Measurements from ENCODE around the gene IQSEC3.

Gene IQSEC3

DNA sequence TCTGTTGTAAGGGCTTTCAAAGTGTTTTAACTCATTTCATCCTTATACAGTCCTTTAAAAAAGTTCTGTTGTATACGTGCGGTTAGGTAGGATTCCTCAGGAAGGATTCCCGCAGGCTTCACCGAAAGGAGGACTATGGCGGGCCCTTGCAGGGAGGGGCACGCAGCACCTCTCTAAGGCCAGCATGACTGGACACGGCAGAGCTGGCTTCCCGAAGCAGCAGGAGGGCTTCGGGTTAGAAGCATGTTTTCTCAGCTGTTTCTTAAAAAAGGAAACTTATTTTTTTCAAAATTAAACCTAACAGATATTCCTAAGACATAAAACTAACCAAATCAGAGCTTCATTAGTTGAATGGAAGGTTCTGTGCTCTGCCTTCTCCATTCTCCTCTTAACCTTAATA, 21.3 kb downstream of the IQSEC3 start:
- Histone ChIP-seq H3K4ac (ENCODE audit: low read depth in 1 of 2, low read length in 2 of 2) (no peak overlapping the region), H4K8ac (ENCODE audit: low read length) (no peak overlapping the region)

GRCh38 chr12:89653-90052, 23.1 kb downstream of the IQSEC3 start:
- Histone ChIP-seq H3K9ac (ENCODE audit: low read length) (no peak overlapping the region), H3K79me1 (replicated peaks; ENCODE audit: low read length, poor library complexity, severe bottlenecking) (no peaks in the 10 kb centered on the region), H3K14ac (ENCODE audit: low read length in 2 of 2) (no peak overlapping the region), H3K27ac (ENCODE audit: low read length, poor library complexity, severe bottlenecking) (no peak overlapping the region), H3K4me2 (ENCODE audit: low read length, poor library complexity, severe bottlenecking) (no peak overlapping the region), H2AK5ac (ENCODE audit: low read length, severe bottlenecking) (no peak overlapping the region), H3K18ac (ENCODE audit: low read depth in 1 of 2, low read length in 2 of 2) (no peak overlapping the region), H3K27me3 (ENCODE audit: control insufficient read depth in 1 of 2, insufficient read depth in 1 of 2, low read length in 2 of 2) (peaks cover 0 to 29% of the 10 kb centered on the region in 2 experiments), H3K36me3 (ENCODE audit: control insufficient read depth in 1 of 2, insufficient read depth in 2 of 2, low read depth in 1 of 2, low read length in 2 of 2) (no peaks in the 10 kb centered on the region), H2BK5ac (ENCODE audit: low read depth, low read length, poor library complexity, severe bottlenecking) (no peak overlapping the region), H2BK120ac (ENCODE audit: low read depth, low read length) (no peak overlapping the region), H3K23ac (ENCODE audit: low read length in 2 of 2) (no peak overlapping the region), H3K4me1 (ENCODE audit: control insufficient read depth, insufficient read depth, low read depth, low read length) (peaks cover 12% of the 10 kb centered on the region), H3K9me3 (ENCODE audit: control insufficient read depth, low read length) (peaks cover 15% of the 10 kb centered on the region), H2AFZ (ENCODE audit: low read depth, low read length) (no peak overlapping the region), H2BK12ac (ENCODE audit: low read length in 2 of 2) (no peak overlapping the region), H3K4ac (ENCODE audit: low read depth in 1 of 2, low read length in 2 of 2) (no peak overlapping the region), H3K4me3 (ENCODE audit: insufficient read depth in 1 of 2, low read depth in 1 of 2, low read length in 2 of 2) (no peak overlapping the region), H2BK15ac (ENCODE audit: low read depth, poor library complexity, severe bottlenecking) (no peak overlapping the region), H4K8ac (ENCODE audit: low read length) (no peak overlapping the region), H4K91ac (ENCODE audit: low read length) (no peak overlapping the region)
- no peak for DNase-seq
- 96% methylated on average over 1 of the region's 2 CpGs for WGBS

More for the DNA sequence above, 21.3 kb downstream of the IQSEC3 start:
- Histone ChIP-seq H3K4me2 (ENCODE audit: low read length, poor library complexity, severe bottlenecking) (peak overlapping the region; percentile 20), H3K4me1 (ENCODE audit: control insufficient read depth, insufficient read depth, low read depth, low read length) (peaks cover 12% of the 10 kb centered on the region), H3K9me3 (ENCODE audit: control insufficient read depth, low read length) (peaks cover 11% of the 10 kb centered on the region), H3K18ac (ENCODE audit: low read depth in 1 of 2, low read length in 2 of 2) (no peak overlapping the region), H2BK5ac (ENCODE audit: low read depth, low read length, poor library complexity, severe bottlenecking) (no peak overlapping the region), H4K91ac (ENCODE audit: low read length) (no peak overlapping the region), H2AK5ac (ENCODE audit: low read length, severe bottlenecking) (no peak overlapping the region), H3K4me3 (ENCODE audit: insufficient read depth in 1 of 2, low read depth in 1 of 2, low read length in 2 of 2) (no peak overlapping the region), H3K36me3 (ENCODE audit: control insufficient read depth in 1 of 2, insufficient read depth in 2 of 2, low read depth in 1 of 2, low read length in 2 of 2) (no peaks in the 10 kb centered on the region), H3K27ac (ENCODE audit: low read length, poor library complexity, severe bottlenecking) (peak overlapping the region; percentile 86), H3K9ac (ENCODE audit: low read length) (no peak overlapping the region), H2AFZ (ENCODE audit: low read depth, low read length) (no peak overlapping the region), H2BK15ac (ENCODE audit: low read depth, poor library complexity, severe bottlenecking) (no peak overlapping the region), H3K27me3 (ENCODE audit: control insufficient read depth in 1 of 2, insufficient read depth in 1 of 2, low read length in 2 of 2) (peaks cover 4 to 38% of the 10 kb centered on the region in 2 experiments), H2BK12ac (ENCODE audit: low read length in 2 of 2) (no peak overlapping the region), H3K79me1 (replicated peaks; ENCODE audit: low read length, poor library complexity, severe bottlenecking) (no peaks in the 10 kb centered on the region), H2BK120ac (ENCODE audit: low read depth, low read length) (no peak overlapping the region), H3K23ac (ENCODE audit: low read length in 2 of 2) (no peak overlapping the region), H3K14ac (ENCODE audit: low read length in 2 of 2) (no peak overlapping the region)
- 90% methylated on average over 9 of the region's 9 CpGs for WGBS
- DNase-seq = no peak

- Histone ChIP-seq H3K4me2 (ENCODE audit: low read length, poor library complexity, severe bottlenecking) (no peak overlapping the region), H3K4ac (ENCODE audit: low read depth in 1 of 2, low read length in 2 of 2) (no peak overlapping the region), H3K23ac (ENCODE audit: low read length in 2 of 2) (no peak overlapping the region), H2BK5ac (ENCODE audit: low read depth, low read length, poor library complexity, severe bottlenecking) (no peak overlapping the region), H3K4me3 (ENCODE audit: insufficient read depth in 1 of 2, low read depth in 1 of 2, low read length in 2 of 2) (no peak overlapping the region), H2AFZ (ENCODE audit: low read depth, low read length) (no peak overlapping the region), H3K27me3 (ENCODE audit: control insufficient read depth in 1 of 2, insufficient read depth in 1 of 2, low read length in 2 of 2) (peaks cover 0 to 32% of the 10 kb centered on the region in 2 experiments), H2BK12ac (ENCODE audit: low read length in 2 of 2) (no peak overlapping the region), H3K14ac (ENCODE audit: low read length in 2 of 2) (no peak overlapping the region), H2AK5ac (ENCODE audit: low read length, severe bottlenecking) (no peak overlapping the region), H2BK120ac (ENCODE audit: low read depth, low read length) (no peak overlapping the region), H4K8ac (ENCODE audit: low read length) (no peak overlapping the region), H3K36me3 (ENCODE audit: control insufficient read depth in 1 of 2, insufficient read depth in 2 of 2, low read depth in 1 of 2, low read length in 2 of 2) (no peaks in the 10 kb centered on the region), H3K27ac (ENCODE audit: low read length, poor library complexity, severe bottlenecking) (no peak overlapping the region), H3K4me1 (ENCODE audit: control insufficient read depth, insufficient read depth, low read depth, low read length) (peaks cover 6% of the 10 kb centered on the region), H4K91ac (ENCODE audit: low read length) (no peak overlapping the region), H3K18ac (ENCODE audit: low read depth in 1 of 2, low read length in 2 of 2) (no peak overlapping the region), H3K9ac (ENCODE audit: low read length) (no peak overlapping the region), H3K9me3 (ENCODE audit: control insufficient read depth, low read length) (peaks cover 15% of the 10 kb centered on the region), H2BK15ac (ENCODE audit: low read depth, poor library complexity, severe bottlenecking) (no peak overlapping the region), H3K79me1 (replicated peaks; ENCODE audit: low read length, poor library complexity, severe bottlenecking) (no peaks in the 10 kb centered on the region)
- DNase-seq = no peak
- 82% methylated on average over 7 of the region's 7 CpGs for WGBS
These were observed 24.6 kb downstream of the IQSEC3 start for GRCh38 chr12:91213-91612.

- Histone ChIP-seq H3K18ac (ENCODE audit: low read depth in 1 of 2, low read length in 2 of 2) (no peak overlapping the region), H3K27ac (ENCODE audit: low read length, poor library complexity, severe bottlenecking) (no peak overlapping the region), H2BK5ac (ENCODE audit: low read depth, low read length, poor library complexity, severe bottlenecking) (no peak overlapping the region), H2BK15ac (ENCODE audit: low read depth, poor library complexity, severe bottlenecking) (no peak overlapping the region), H4K8ac (ENCODE audit: low read length) (no peak overlapping the region), H2BK12ac (ENCODE audit: low read length in 2 of 2) (no peak overlapping the region), H3K4ac (ENCODE audit: low read depth in 1 of 2, low read length in 2 of 2) (no peak overlapping the region), H3K79me1 (replicated peaks; ENCODE audit: low read length, poor library complexity, severe bottlenecking) (no peaks in the 10 kb centered on the region), H3K27me3 (ENCODE audit: control insufficient read depth in 1 of 2, insufficient read depth in 1 of 2, low read length in 2 of 2) (peaks cover 2 to 47% of the 10 kb centered on the region in 2 experiments), H3K23ac (ENCODE audit: low read length in 2 of 2) (no peak overlapping the region), H3K9me3 (ENCODE audit: control insufficient read depth, low read length) (peaks cover 15% of the 10 kb centered on the region), H4K91ac (ENCODE audit: low read length) (no peak overlapping the region), H3K4me3 (ENCODE audit: insufficient read depth in 1 of 2, low read depth in 1 of 2, low read length in 2 of 2) (no peak overlapping the region), H3K14ac (ENCODE audit: low read length in 2 of 2) (no peak overlapping the region), H2AFZ (ENCODE audit: low read depth, low read length) (no peak overlapping the region), H3K4me2 (ENCODE audit: low read length, poor library complexity, severe bottlenecking) (no peak overlapping the region), H3K9ac (ENCODE audit: low read length) (no peak overlapping the region), H2AK5ac (ENCODE audit: low read length, severe bottlenecking) (peak overlapping the region; percentile 5), H2BK120ac (ENCODE audit: low read depth, low read length) (no peak overlapping the region), H3K4me1 (ENCODE audit: control insufficient read depth, insufficient read depth, low read depth, low read length) (peaks cover 11% of the 10 kb centered on the region), H3K36me3 (ENCODE audit: control insufficient read depth in 1 of 2, insufficient read depth in 2 of 2, low read depth in 1 of 2, low read length in 2 of 2) (no peaks in the 10 kb centered on the region)
- 25% methylated on average over 4 of the region's 6 CpGs for WGBS
- DNase-seq = no peak
These were observed 26.9 kb downstream of the IQSEC3 start for GRCh38 chr12:93266-94005.
